Suppressor macrophage (primary cell): ENCODE data around the gene RUFY3.
"Not testable (repeated sequence)": the region's sequence is repeated elsewhere in the genome, so short reads cannot be mapped to it uniquely, and the experiment has no call there.

Source experiments
- DNase-seq, 4 experiments: peaks; one replicate each; pipeline ENCODE4 v3.0.0-alpha.2; 2020 to 2022
- total RNA-seq, 17 experiments: gene quantifications; one replicate each; lab custom pipeline; 2026; ENCODE audit warnings: mixed read lengths in 6 of 17, inconsistent platforms in 3 of 17; lab: John Stamatoyannopoulos, UW

The RUFY3 gene
- 35.9 to 126 (median 59.3) reads per million in 17 experiments for total RNA-seq

- no peak for DNase-seq
Measured at GRCh38 chr4:70721747-70722146, at the start of gene RUFY3. Gene RUFY3 (plus strand): TSS chr4:70721964. CDS start chr4:70722574, 610 bp downstream.

GRCh38 chr4:70674191-70674590, 47.6 kb upstream of the RUFY3 start:
- no peak for DNase-seq

GRCh38 chr4:70674731-70675130, 47.0 kb upstream of the RUFY3 start:
- DNase-seq = no peak

- DNase-seq = no peak
Measured at GRCh38 chr4:70676554-70677090, 45.1 kb upstream of the RUFY3 start.

GRCh38 chr4:70678383-70678999, 43.3 kb upstream of the RUFY3 start:
- no peak for DNase-seq

- no peak for DNase-seq
Measured at GRCh38 chr4:70680934-70681333, 40.8 kb upstream of the RUFY3 start.

GRCh38 chr4:70681704-70682103, 40.1 kb upstream of the RUFY3 start:
- DNase-seq = no peak

GRCh38 chr4:70682142-70682541, 39.6 kb upstream of the RUFY3 start:
- not testable (repeated sequence) for DNase-seq

- DNase-seq = peak; percentile 9 to 51 (median 40)
Measured at GRCh38 chr4:70687392-70687791, 34.4 kb upstream of the RUFY3 start.

GRCh38 chr4:70687821-70688794, 33.7 kb upstream of the RUFY3 start, which contains the start of gene UTP3:
Gene UTP3 (plus strand): TSS chr4:70688532. CDS start chr4:70688678, 146 bp downstream.
- DNase-seq = peak; percentile 98 to 99 (median 98)

- DNase-seq = peak in 1 of 4 experiments; percentile 33
Measured at GRCh38 chr4:70688795-70689231, 33.0 kb upstream of the RUFY3 start.

- peak; percentile 64 to 87 (median 77) for DNase-seq
Measured at GRCh38 chr4:70691661-70692060, 30.1 kb upstream of the RUFY3 start.

GRCh38 chr4:70694633-70695032, 27.1 kb upstream of the RUFY3 start:
- not testable (repeated sequence) for DNase-seq

GRCh38 chr4:70698435-70698834, 23.3 kb upstream of the RUFY3 start:
- not testable (repeated sequence) for DNase-seq

GRCh38 chr4:70700712-70701111, 21.1 kb upstream of the RUFY3 start:
- no peak for DNase-seq

- DNase-seq = no peak
Measured at GRCh38 chr4:70701271-70701670, 20.5 kb upstream of the RUFY3 start.

- not testable (repeated sequence) for DNase-seq
Measured at GRCh38 chr4:70702592-70702991, 19.2 kb upstream of the RUFY3 start.

GRCh38 chr4:70703619-70704214, 18.0 kb upstream of the RUFY3 start:
- DNase-seq = peak in 1 of 4 experiments; percentile 17

GRCh38 chr4:70704215-70704930, 17.4 kb upstream of the RUFY3 start:
- DNase-seq = peak; percentile 68 to 90 (median 78)

GRCh38 chr4:70704931-70705182, 16.9 kb upstream of the RUFY3 start:
- peak in 1 of 4 experiments; percentile 57 for DNase-seq

- peak; percentile 80 to 93 (median 86) for DNase-seq
Measured at GRCh38 chr4:70705183-70706043, 16.4 kb upstream of the RUFY3 start.
